ENCODE data around the gene BICDL2.

BICDL2 gene

DNA sequence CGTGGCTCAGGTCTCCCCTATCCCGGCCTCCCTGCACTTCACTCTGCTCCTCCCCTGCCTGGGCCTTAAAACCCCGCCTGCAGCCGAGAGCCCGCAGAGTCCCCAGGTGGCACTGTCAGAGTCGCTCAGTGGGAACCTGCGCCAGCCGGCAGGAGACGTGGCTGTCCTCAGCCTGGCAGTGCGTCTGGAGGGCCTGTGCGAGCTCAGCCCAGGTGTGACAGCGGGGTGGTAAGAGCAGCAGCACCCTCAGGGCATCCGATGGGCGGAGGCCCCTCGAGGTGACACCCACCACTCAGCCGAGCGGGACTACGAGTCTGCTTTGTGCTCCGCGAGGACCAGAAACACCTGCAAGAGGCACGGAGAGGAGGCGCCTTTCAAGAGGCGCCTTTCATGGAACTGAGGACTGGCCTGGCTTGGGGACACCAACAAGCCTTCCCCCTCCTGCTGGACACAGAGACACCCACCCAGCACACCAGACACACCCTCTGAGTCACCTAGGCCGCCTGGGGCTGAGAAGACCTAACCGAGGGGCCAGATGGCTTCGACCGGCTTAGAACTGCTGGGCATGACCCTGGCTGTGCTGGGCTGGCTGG is 23.8 kb downstream of the BICDL2 start, which contains the start of gene CLDN9:
TSS of gene CLDN9 (plus strand) at position 96 of the 593 bp plus-strand sequence. CDS start at position 536, 440 bp downstream.
- TF ChIP-seq, protein P1, sequence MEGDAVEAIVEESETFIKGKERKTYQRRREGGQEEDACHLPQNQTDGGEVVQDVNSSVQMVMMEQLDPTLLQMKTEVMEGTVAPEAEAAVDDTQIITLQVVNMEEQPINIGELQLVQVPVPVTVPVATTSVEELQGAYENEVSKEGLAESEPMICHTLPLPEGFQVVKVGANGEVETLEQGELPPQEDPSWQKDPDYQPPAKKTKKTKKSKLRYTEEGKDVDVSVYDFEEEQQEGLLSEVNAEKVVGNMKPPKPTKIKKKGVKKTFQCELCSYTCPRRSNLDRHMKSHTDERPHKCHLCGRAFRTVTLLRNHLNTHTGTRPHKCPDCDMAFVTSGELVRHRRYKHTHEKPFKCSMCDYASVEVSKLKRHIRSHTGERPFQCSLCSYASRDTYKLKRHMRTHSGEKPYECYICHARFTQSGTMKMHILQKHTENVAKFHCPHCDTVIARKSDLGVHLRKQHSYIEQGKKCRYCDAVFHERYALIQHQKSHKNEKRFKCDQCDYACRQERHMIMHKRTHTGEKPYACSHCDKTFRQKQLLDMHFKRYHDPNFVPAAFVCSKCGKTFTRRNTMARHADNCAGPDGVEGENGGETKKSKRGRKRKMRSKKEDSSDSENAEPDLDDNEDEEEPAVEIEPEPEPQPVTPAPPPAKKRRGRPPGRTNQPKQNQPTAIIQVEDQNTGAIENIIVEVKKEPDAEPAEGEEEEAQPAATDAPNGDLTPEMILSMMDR (conservative IDR thresholded peaks at IDR 0.05; ENCODE audit: low read depth, low read length) = no peak
- peak within 1 kb of the TSS; percentile 62 for H3K4me2 ChIP-seq

DNA sequence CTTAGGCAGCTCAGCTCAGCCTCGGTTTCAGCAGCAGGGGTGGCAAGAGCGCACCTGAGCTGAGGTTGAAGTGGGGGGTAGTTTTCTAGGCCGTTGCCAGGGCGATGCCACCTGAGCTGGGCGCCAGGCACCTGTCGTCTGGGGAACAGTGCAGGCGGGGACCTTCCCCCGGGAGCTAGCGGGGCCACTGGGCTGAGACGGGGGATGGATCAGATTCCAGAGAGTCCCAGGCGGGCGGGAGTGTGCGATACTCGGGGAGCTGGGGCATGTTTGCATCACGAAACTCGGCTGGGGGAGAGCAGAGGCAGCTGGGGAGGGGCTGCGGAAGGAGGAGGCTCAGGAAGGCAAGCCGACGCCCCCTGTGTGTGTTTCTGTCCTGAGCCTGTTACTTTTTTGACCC is 24.5 kb downstream of the BICDL2 start:
- TF ChIP-seq, protein P1 (conservative IDR thresholded peaks at IDR 0.05; ENCODE audit: low read depth, low read length) = no peak
- peaks cover 69% of the 10 kb centered on the region for H3K27me3 ChIP-seq (ENCODE audit: insufficient read depth, low read depth)
- no peaks in the 10 kb centered on the region for H3K36me3 ChIP-seq (ENCODE audit: insufficient read depth)
- peak overlapping the region; percentile 62; the same call in 1 of the 2 replicates for H3K4me2 ChIP-seq
- no peak overlapping the region for H3K9ac ChIP-seq
- no peaks in the 10 kb centered on the region for H4K20me1 ChIP-seq (ENCODE audit: insufficient read depth)
- H3K79me2 ChIP-seq (ENCODE audit: insufficient read depth, low read depth) = no peaks in the 10 kb centered on the region
- no peak overlapping the region for H3K4me3 ChIP-seq (IDR thresholded peaks at IDR 0.05; ENCODE audit: insufficient read depth, low read depth, low read length)
- H3K4me1 ChIP-seq (ENCODE audit: low read depth, poor library complexity, severe bottlenecking) = peaks cover 31% of the 10 kb centered on the region
- H3K27ac ChIP-seq = no peak overlapping the region
- peak overlapping the region; percentile 53; the same call in 1 of the 2 replicates for H2AFZ ChIP-seq (ENCODE audit: low read depth)

More for the DNA sequence above, 23.8 kb downstream of the BICDL2 start, which contains the start of gene CLDN9:
- no peak within 1 kb of the TSS for H3K9ac ChIP-seq
- no peaks in the 10 kb centered on the region for H3K36me3 ChIP-seq (ENCODE audit: insufficient read depth)
- peaks cover 69% of the 10 kb centered on the region for H3K27me3 ChIP-seq (ENCODE audit: insufficient read depth, low read depth)
- peak within 1 kb of the TSS; percentile 53; the same call in 1 of the 2 replicates for H2AFZ ChIP-seq (ENCODE audit: low read depth)
- H3K4me1 ChIP-seq (ENCODE audit: low read depth, poor library complexity, severe bottlenecking) = peaks cover 24% of the 10 kb centered on the region
- H3K4me3 ChIP-seq (IDR thresholded peaks at IDR 0.05; ENCODE audit: insufficient read depth, low read depth, low read length) = no peak within 1 kb of the TSS
- H4K20me1 ChIP-seq (ENCODE audit: insufficient read depth) = no peaks in the 10 kb centered on the region
- H3K79me2 ChIP-seq (ENCODE audit: insufficient read depth, low read depth) = no peaks in the 10 kb centered on the region
- H3K27ac ChIP-seq = no peak within 1 kb of the TSS

DNA sequence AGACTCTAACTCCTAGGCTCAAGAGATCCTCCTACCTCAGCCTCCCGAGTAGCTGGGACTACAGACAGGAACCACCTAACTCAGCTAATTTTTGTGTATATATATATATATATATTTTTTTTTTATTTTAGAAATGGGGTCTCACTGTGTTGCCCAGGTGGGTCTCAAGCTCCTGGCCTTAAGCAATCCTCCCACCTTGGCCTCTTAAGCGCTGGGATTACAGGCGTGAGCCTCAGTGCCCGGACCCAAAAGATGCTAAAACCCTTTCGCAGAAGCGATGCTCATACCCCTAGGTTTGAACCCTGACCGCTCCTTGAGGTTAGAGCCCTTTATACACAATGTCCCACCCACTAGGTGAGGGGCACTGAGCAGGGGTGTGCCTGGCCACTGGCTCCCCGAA is 26.2 kb downstream of the BICDL2 start:
- no peaks in the 10 kb centered on the region for H4K20me1 ChIP-seq (ENCODE audit: insufficient read depth)
- no peak overlapping the region for H3K4me3 ChIP-seq (IDR thresholded peaks at IDR 0.05; ENCODE audit: insufficient read depth, low read depth, low read length)
- peaks cover 47% of the 10 kb centered on the region for H3K4me1 ChIP-seq (ENCODE audit: low read depth, poor library complexity, severe bottlenecking)
- H3K27me3 ChIP-seq (ENCODE audit: insufficient read depth, low read depth) = peaks cover 69% of the 10 kb centered on the region
- no peak overlapping the region for H2AFZ ChIP-seq (ENCODE audit: low read depth)
- H3K9ac ChIP-seq = no peak overlapping the region
- TF ChIP-seq, protein P1 (conservative IDR thresholded peaks at IDR 0.05; ENCODE audit: low read depth, low read length) = no peak
- no peaks in the 10 kb centered on the region for H3K36me3 ChIP-seq (ENCODE audit: insufficient read depth)
- H3K27ac ChIP-seq = no peak overlapping the region
- H3K79me2 ChIP-seq (ENCODE audit: insufficient read depth, low read depth) = no peaks in the 10 kb centered on the region
- no peak overlapping the region for H3K4me2 ChIP-seq

DNA sequence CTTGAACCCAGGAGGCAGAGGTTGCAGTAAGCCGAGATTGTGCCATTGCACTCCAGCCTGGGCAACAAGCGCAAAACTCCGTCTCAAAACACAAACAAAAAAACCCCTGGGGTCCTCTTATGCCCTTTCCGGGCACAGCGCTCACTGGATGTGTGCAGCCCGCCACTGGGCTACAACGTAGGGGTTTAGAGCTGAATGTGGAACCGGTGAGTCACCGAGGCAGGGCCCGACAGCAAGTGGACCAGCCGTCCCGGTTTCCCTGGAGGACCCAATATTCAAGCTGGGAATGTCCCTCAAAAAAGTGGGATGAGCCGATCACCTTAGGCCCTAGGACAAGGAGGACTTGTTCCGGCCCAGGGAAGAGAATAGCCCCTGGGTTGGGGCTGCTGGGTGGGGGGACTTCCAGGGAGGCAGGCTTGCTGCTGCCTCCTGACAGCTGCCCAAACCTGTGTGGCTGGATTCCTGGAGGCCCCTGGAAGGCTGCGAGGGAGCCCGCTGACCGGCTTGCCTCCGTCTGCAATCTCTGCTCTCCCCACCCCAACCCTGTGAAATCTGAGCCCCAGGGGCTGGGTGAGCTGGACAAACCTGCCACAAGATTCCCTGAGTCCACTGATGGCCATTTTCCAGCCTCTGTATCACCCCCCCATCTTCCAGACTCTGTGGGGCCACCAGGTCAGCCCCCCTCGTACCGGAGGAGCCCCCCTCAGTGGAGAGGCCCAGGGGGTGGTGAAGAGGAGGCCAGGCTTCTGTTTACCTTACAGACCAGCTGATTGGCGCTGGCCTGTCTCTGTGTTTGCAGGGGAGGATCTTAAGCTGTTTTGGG is 27.0 kb downstream of the BICDL2 start:
- Histone ChIP-seq H3K4me2 (no peak overlapping the region), H4K20me1 (ENCODE audit: insufficient read depth) (no peaks in the 10 kb centered on the region), H3K9ac (no peak overlapping the region), H2AFZ (ENCODE audit: low read depth) (no peak overlapping the region), H3K27me3 (ENCODE audit: insufficient read depth, low read depth) (peaks cover 71% of the 10 kb centered on the region), H3K4me1 (ENCODE audit: low read depth, poor library complexity, severe bottlenecking) (peaks cover 50% of the 10 kb centered on the region), H3K36me3 (ENCODE audit: insufficient read depth) (no peaks in the 10 kb centered on the region), H3K27ac (no peak overlapping the region), H3K4me3 (IDR thresholded peaks at IDR 0.05; ENCODE audit: insufficient read depth, low read depth, low read length) (no peak overlapping the region), H3K79me2 (ENCODE audit: insufficient read depth, low read depth) (no peaks in the 10 kb centered on the region)
- TF ChIP-seq, protein P1 (conservative IDR thresholded peaks at IDR 0.05; ENCODE audit: low read depth, low read length) = no peak
